SK-N-SH (cell line): ENCODE results near the gene EEFSEC. TPM values are rescaled to one million over a fixed set of nuclear protein-coding genes. Genes with fewer than 3 reads are reported as not detected.

Experiments used
- CTCF ChIA-PET: fragments of 300-600, 350-600 bp; formaldehyde crosslinking; extraction: SDS; loops from one replicate; lab custom pipeline; 2021; lab: Yijun Ruan, JAX
- POLR2A ChIA-PET: fragments of 350-600 bp; sonication (Branson Sonifier 250); formaldehyde crosslinking; extraction: SDS; loops from one replicate; lab custom pipeline; 2020; ENCODE audit warnings: antibody characterized with exemption, inconsistent platforms; lab: Yijun Ruan, JAX
- DNase-seq: peaks from one replicate; pipeline ENCODE4 v3.0.0; 2012
- H2AFZ ChIP-seq: fragments of 200-600 bp; sonication (generic); 2 replicates; pipeline ENCODE4 v1.8.1; 2016; ENCODE audit warnings: antibody characterized with exemption, mild to moderate bottlenecking, low read depth
- H3F3A ChIP-seq: fragments of 200-600 bp; sonication (generic); replicated peaks from 2 replicates; pipeline ENCODE3; 2016; ENCODE audit warnings: antibody characterized with exemption, mild to moderate bottlenecking; ENCODE audit not compliant: insufficient read depth
- H3K27ac ChIP-seq, 2 experiments: fragments of 200-500 bp in 1 of 2; fragments of 200-600 bp in 1 of 2; sonication (Bioruptor generic) in 1 of 2; sonication (generic), shearing (Covaris generic) in 1 of 2; 2 replicates each; pipeline versions ENCODE4 v1.5.1 to v1.6.1; 2014 to 2016; ENCODE audit warnings: low read depth in 2 of 2, inconsistent platforms in 1 of 2, low read length in 1 of 2, mild to moderate bottlenecking in 1 of 2, mixed read lengths in 1 of 2
- H3K27me3 ChIP-seq: fragments of 200-600 bp; sonication (generic), shearing (Covaris generic); 2 replicates; pipeline ENCODE4 v1.6.1; 2016; ENCODE audit warnings: mixed run types; ENCODE audit not compliant: insufficient read depth
- H3K36me3 ChIP-seq, 2 experiments: fragments of 200-500 bp in 1 of 2; fragments of 200-600 bp in 1 of 2; sonication (Bioruptor generic) in 1 of 2; sonication (generic) in 1 of 2; replicated peaks in 1 of 2; 2 replicates each; pipeline versions ENCODE3 to v1.5.1; 2014 to 2016; ENCODE audit warnings: low read length in 1 of 2, mild to moderate bottlenecking in 1 of 2; ENCODE audit not compliant: insufficient read depth in 2 of 2, control insufficient read depth in 1 of 2
- H3K4me1 ChIP-seq, 2 experiments: fragments of 200-500 bp in 1 of 2; fragments of 200-600 bp in 1 of 2; sonication (Bioruptor generic) in 1 of 2; sonication (generic), shearing (Covaris generic) in 1 of 2; 2 replicates each; pipeline versions ENCODE4 v1.5.1 to v1.6.1; 2014 to 2016; ENCODE audit warnings: low read depth in 1 of 2, low read length in 1 of 2, mixed run types in 1 of 2; ENCODE audit not compliant: insufficient read depth in 2 of 2, control insufficient read depth in 1 of 2
- H3K4me2 ChIP-seq: fragments of 200-600 bp; sonication (generic), shearing (Covaris generic); 2 replicates; pipeline ENCODE4 v1.6.1; 2017; ENCODE audit warnings: mixed run types
- H3K4me3 ChIP-seq, 2 experiments: fragments of 200-500 bp in 1 of 2; fragments of 200-600 bp in 1 of 2; sonication (Bioruptor generic) in 1 of 2; sonication (generic), shearing (Covaris generic) in 1 of 2; 2 replicates each; pipeline versions ENCODE4 v1.5.1 to v1.8.1; 2014 to 2016; ENCODE audit warnings: low read depth in 2 of 2, inconsistent platforms in 1 of 2, low read length in 1 of 2, mild to moderate bottlenecking in 1 of 2, mixed read lengths in 1 of 2, moderate library complexity in 1 of 2
- H3K79me2 ChIP-seq: fragments of 200-600 bp; sonication (generic); 2 replicates; pipeline ENCODE4 v1.8.1; 2017; ENCODE audit warnings: mild to moderate bottlenecking; ENCODE audit not compliant: insufficient read depth
- H3K9ac ChIP-seq: fragments of 200-600 bp; sonication (generic); 2 replicates; pipeline ENCODE4 v1.6.1; 2017; ENCODE audit warnings: mixed run types
- H3K9me2 ChIP-seq: fragments of 200-600 bp; sonication (generic); 2 replicates; pipeline ENCODE4 v1.6.1; 2017; ENCODE audit warnings: mixed run types
- H3K9me3 ChIP-seq: fragments of 200-600 bp; sonication (generic); 2 replicates; pipeline ENCODE4 v1.6.1; 2017; ENCODE audit warnings: mixed run types, mild to moderate bottlenecking, moderate library complexity
- H4K20me1 ChIP-seq: fragments of 200-600 bp; sonication (generic); 2 replicates; pipeline ENCODE4 v1.6.1; 2017; ENCODE audit warnings: mild to moderate bottlenecking, mixed run types; ENCODE audit not compliant: insufficient read depth
- FOSL2 ChIP-seq: IDR thresholded peaks from 2 replicates; pipeline ENCODE4 v1.4.0; 2012; ENCODE audit warnings: low read depth, mild to moderate bottlenecking, moderate library complexity, borderline replicate concordance
- MEF2A ChIP-seq: IDR thresholded peaks from 2 replicates; pipeline ENCODE4 v1.4.0; 2012; ENCODE audit warnings: low read depth, borderline replicate concordance
- MXI1 ChIP-seq: IDR thresholded peaks from 2 replicates; pipeline ENCODE4 v1.6.1; 2012; ENCODE audit warnings: mild to moderate bottlenecking, low read depth, low read length, improper control_type of control experiment
- POLR2AphosphoS5 ChIP-seq: IDR thresholded peaks from 2 replicates; pipeline ENCODE4 v1.6.1; 2012; ENCODE audit warnings: low read depth, low read length
- RFX5 ChIP-seq: IDR thresholded peaks from 2 replicates; pipeline ENCODE4 v1.6.1; 2012; ENCODE audit warnings: mild to moderate bottlenecking, improper control_type of control experiment, low read length
- SIN3A ChIP-seq: IDR thresholded peaks from 2 replicates; pipeline ENCODE4 v1.6.1; 2012; ENCODE audit warnings: low read depth, mild to moderate bottlenecking, low read length, moderate library complexity, borderline replicate concordance
- TAF1 ChIP-seq: IDR thresholded peaks from 2 replicates; pipeline ENCODE4 v1.6.1; 2012; ENCODE audit warnings: low read depth, mild to moderate bottlenecking, low read length, moderate library complexity, borderline replicate concordance
- TCF12 ChIP-seq: IDR thresholded peaks from 2 replicates; pipeline ENCODE4 v1.4.0; 2012
- TEAD4 ChIP-seq: IDR thresholded peaks from 2 replicates; pipeline ENCODE4 v1.4.0; 2012; ENCODE audit warnings: mild to moderate bottlenecking, borderline replicate concordance; ENCODE audit not compliant: insufficient read depth
- USF2 ChIP-seq: fragments of 150-350 bp; IDR thresholded peaks from 2 replicates; pipeline ENCODE4 v1.6.1; 2017; ENCODE audit warnings: antibody characterized with exemption, low read length, low read depth, borderline replicate concordance
- WGBS: methylation state at CpG from one replicate; pipeline ENCODE4 v1.1.6; 2017; ENCODE audit warnings: low lambda C conversion rate; 5-methylcytosine and 5-hydroxymethylcytosine counted together
- polyA plus RNA-seq, 3 experiments: library from polyadenylated mRNA; depleted of rRNA; stranded (reverse); fragments of >200 nt; gene quantifications; 2 replicates each; pipeline ENCODE4 v1.2.3, GENCODE V29; 2012
- TF ChIP-seq, protein P1 (sequence below): IDR thresholded peaks from 2 replicates; pipeline ENCODE4 v1.4.0; 2012; ENCODE audit warnings: low read depth
- TF ChIP-seq, protein P2 (sequence below): IDR thresholded peaks from 2 replicates; pipeline ENCODE4; 2012
- TF ChIP-seq, protein P3 (sequence below): fragments of 200-600 bp; sonication (generic); IDR thresholded peaks from 2 replicates; pipeline ENCODE4 v1.6.1; 2017; ENCODE audit warnings: antibody characterized with exemption, mild to moderate bottlenecking, moderate library complexity
- TF ChIP-seq, protein P4 (sequence below): fragments of 150-350 bp; IDR thresholded peaks from 2 replicates; pipeline ENCODE4 v1.6.1; 2016; ENCODE audit warnings: mild to moderate bottlenecking, low read depth, low read length
- TF ChIP-seq, protein P5 (sequence below): IDR thresholded peaks from 2 replicates; pipeline ENCODE4 v1.4.0; 2012; ENCODE audit warnings: low read depth, borderline replicate concordance

The EEFSEC gene
- polyA plus RNA-seq, 1 of the 3 experiments (the other 2 are of a cell fraction) = 12.4 TPM

- H3K9me3 ChIP-seq = no peaks in the 10 kb centered on the region
- H3K9me2 ChIP-seq = no peaks in the 10 kb centered on the region
- H3K9ac ChIP-seq = no peak overlapping the region
- H3F3A ChIP-seq = peaks cover 10% of the 10 kb centered on the region
- ChIA-PET POLR2A (interaction anchor here (0.6 to 1.5 kb wide), 2 partner anchors 39 to 151 kb away, joined by 3 read pairs; no protein-coding TSS in a partner anchor), CTCF (interaction anchor here (1.1 to 1.5 kb wide), 3 partner anchors 37 to 240 kb away, joined by 3 to 4 read pairs (median 3); no protein-coding TSS in a partner anchor)
- DNase-seq = no peak
- WGBS = 97% methylated on average over 4 of the region's 6 CpGs
- no peaks in the 10 kb centered on the region for H3K79me2 ChIP-seq
- no peaks in the 10 kb centered on the region for H3K36me3 ChIP-seq
- H2AFZ ChIP-seq = no peak overlapping the region
- peak overlapping the region in 1 of 2 experiments; percentile 76; a peak in 2 of 4 replicates for H3K27ac ChIP-seq
- no peak for TF ChIP-seq TAF1
- TF ChIP-seq TEAD4 = no peak
- TF ChIP-seq, protein P1, sequence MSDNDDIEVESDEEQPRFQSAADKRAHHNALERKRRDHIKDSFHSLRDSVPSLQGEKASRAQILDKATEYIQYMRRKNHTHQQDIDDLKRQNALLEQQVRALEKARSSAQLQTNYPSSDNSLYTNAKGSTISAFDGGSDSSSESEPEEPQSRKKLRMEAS = no peak
- TF ChIP-seq, protein P2, sequence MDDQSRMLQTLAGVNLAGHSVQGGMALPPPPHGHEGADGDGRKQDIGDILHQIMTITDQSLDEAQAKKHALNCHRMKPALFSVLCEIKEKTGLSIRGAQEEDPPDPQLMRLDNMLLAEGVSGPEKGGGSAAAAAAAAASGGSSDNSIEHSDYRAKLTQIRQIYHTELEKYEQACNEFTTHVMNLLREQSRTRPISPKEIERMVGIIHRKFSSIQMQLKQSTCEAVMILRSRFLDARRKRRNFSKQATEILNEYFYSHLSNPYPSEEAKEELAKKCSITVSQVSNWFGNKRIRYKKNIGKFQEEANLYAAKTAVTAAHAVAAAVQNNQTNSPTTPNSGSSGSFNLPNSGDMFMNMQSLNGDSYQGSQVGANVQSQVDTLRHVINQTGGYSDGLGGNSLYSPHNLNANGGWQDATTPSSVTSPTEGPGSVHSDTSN = no peak
- TF ChIP-seq, protein P3, sequence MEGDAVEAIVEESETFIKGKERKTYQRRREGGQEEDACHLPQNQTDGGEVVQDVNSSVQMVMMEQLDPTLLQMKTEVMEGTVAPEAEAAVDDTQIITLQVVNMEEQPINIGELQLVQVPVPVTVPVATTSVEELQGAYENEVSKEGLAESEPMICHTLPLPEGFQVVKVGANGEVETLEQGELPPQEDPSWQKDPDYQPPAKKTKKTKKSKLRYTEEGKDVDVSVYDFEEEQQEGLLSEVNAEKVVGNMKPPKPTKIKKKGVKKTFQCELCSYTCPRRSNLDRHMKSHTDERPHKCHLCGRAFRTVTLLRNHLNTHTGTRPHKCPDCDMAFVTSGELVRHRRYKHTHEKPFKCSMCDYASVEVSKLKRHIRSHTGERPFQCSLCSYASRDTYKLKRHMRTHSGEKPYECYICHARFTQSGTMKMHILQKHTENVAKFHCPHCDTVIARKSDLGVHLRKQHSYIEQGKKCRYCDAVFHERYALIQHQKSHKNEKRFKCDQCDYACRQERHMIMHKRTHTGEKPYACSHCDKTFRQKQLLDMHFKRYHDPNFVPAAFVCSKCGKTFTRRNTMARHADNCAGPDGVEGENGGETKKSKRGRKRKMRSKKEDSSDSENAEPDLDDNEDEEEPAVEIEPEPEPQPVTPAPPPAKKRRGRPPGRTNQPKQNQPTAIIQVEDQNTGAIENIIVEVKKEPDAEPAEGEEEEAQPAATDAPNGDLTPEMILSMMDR = no peak
- no peak for TF ChIP-seq USF2
- no peak for TF ChIP-seq FOSL2
- TF ChIP-seq TCF12 = no peak
- TF ChIP-seq POLR2AphosphoS5 = no peak
- TF ChIP-seq, protein P4, sequence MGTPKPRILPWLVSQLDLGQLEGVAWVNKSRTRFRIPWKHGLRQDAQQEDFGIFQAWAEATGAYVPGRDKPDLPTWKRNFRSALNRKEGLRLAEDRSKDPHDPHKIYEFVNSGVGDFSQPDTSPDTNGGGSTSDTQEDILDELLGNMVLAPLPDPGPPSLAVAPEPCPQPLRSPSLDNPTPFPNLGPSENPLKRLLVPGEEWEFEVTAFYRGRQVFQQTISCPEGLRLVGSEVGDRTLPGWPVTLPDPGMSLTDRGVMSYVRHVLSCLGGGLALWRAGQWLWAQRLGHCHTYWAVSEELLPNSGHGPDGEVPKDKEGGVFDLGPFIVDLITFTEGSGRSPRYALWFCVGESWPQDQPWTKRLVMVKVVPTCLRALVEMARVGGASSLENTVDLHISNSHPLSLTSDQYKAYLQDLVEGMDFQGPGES = no peak
- no peak for TF ChIP-seq SIN3A
- TF ChIP-seq MEF2A = no peak
- TF ChIP-seq MXI1 = no peak
- TF ChIP-seq, protein P5, sequence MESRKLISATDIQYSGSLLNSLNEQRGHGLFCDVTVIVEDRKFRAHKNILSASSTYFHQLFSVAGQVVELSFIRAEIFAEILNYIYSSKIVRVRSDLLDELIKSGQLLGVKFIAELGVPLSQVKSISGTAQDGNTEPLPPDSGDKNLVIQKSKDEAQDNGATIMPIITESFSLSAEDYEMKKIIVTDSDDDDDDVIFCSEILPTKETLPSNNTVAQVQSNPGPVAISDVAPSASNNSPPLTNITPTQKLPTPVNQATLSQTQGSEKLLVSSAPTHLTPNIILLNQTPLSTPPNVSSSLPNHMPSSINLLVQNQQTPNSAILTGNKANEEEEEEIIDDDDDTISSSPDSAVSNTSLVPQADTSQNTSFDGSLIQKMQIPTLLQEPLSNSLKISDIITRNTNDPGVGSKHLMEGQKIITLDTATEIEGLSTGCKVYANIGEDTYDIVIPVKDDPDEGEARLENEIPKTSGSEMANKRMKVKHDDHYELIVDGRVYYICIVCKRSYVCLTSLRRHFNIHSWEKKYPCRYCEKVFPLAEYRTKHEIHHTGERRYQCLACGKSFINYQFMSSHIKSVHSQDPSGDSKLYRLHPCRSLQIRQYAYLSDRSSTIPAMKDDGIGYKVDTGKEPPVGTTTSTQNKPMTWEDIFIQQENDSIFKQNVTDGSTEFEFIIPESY = no peak
- TF ChIP-seq RFX5 = no peak
- peaks cover 10 to 24% of the 10 kb centered on the region in 2 experiments for H3K4me1 ChIP-seq
- no peaks in the 10 kb centered on the region for H4K20me1 ChIP-seq
- no peaks in the 10 kb centered on the region for H3K27me3 ChIP-seq
- H3K4me2 ChIP-seq = peak overlapping the region; percentile 45; the same call in 1 of the 2 replicates
- no peak overlapping the region for H3K4me3 ChIP-seq
Observed at GRCh38 chr3:128344052-128344735, 190.9 kb downstream of the EEFSEC start.
